ENCODE results near the gene ASIC5. TPM values are rescaled to one million over a fixed set of nuclear protein-coding genes. Genes with fewer than 3 reads are reported as not detected.

Gene ASIC5
- total RNA-seq, 2 experiments from 2014 or later = not detected

DNA sequence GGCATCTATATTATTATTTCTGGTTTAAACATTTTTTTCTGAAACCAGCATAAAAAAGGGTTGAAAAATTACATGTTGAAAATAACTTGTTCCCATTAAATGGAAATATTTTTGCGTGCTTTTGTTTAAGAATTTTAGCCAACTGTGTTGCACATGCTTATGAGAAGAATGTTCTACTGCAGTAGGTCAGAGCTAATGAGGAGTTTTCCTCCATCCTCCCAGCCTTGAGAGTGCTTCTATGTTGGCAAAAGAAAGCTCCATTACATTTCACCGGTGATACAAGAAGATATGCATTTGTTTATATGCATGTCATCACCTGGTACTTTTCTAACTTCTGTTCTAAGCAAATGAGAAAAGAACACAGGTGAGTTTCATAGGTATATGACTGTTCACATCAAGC is 23.9 kb upstream of the ASIC5 start:
- Mint-ChIP-seq H3K4me1 (no peaks in the 10 kb centered on the region), H3K4me3 (no peak overlapping the region), H3K27ac (no peak overlapping the region), H3K36me3 (no peaks in the 10 kb centered on the region), H3K9me3 (peaks cover 2% of the 10 kb centered on the region), H3K27me3 (peaks cover 25% of the 10 kb centered on the region)
- DNase-seq = no peak

- H3K4me3 Mint-ChIP-seq = no peak overlapping the region
- peaks cover 2% of the 10 kb centered on the region for H3K9me3 Mint-ChIP-seq
- no peaks in the 10 kb centered on the region for H3K4me1 Mint-ChIP-seq
- H3K27me3 Mint-ChIP-seq = peaks cover 25% of the 10 kb centered on the region
- no peaks in the 10 kb centered on the region for H3K36me3 Mint-ChIP-seq
- no peak for DNase-seq
- no peak overlapping the region for H3K27ac Mint-ChIP-seq
These were observed 23.1 kb upstream of the ASIC5 start for GRCh38 chr4:155889031-155889793.

GRCh38 chr4:155887847-155888570 is 21.9 kb upstream of the ASIC5 start:
- H3K27ac Mint-ChIP-seq = no peak overlapping the region
- H3K4me1 Mint-ChIP-seq = no peaks in the 10 kb centered on the region
- H3K36me3 Mint-ChIP-seq = no peaks in the 10 kb centered on the region
- no peak overlapping the region for H3K4me3 Mint-ChIP-seq
- H3K27me3 Mint-ChIP-seq = peaks cover 25% of the 10 kb centered on the region
- peaks cover 2% of the 10 kb centered on the region for H3K9me3 Mint-ChIP-seq
- no peak for DNase-seq

- DNase-seq = no peak
- H3K4me1 Mint-ChIP-seq = no peaks in the 10 kb centered on the region
- H3K27me3 Mint-ChIP-seq = peaks cover 16% of the 10 kb centered on the region
- H3K9me3 Mint-ChIP-seq = peaks cover 1% of the 10 kb centered on the region
- no peak overlapping the region for H3K4me3 Mint-ChIP-seq
- H3K36me3 Mint-ChIP-seq = no peaks in the 10 kb centered on the region
- no peak overlapping the region for H3K27ac Mint-ChIP-seq
These were observed 21.0 kb upstream of the ASIC5 start for GRCh38 chr4:155887045-155887444.

GRCh38 chr4:155885666-155886065 is 19.6 kb upstream of the ASIC5 start:
- Mint-ChIP-seq H3K9me3 (no peaks in the 10 kb centered on the region), H3K27ac (no peak overlapping the region), H3K4me3 (no peak overlapping the region), H3K36me3 (no peaks in the 10 kb centered on the region), H3K27me3 (peaks cover 3% of the 10 kb centered on the region), H3K4me1 (no peaks in the 10 kb centered on the region)
- DNase-seq = no peak

DNA sequence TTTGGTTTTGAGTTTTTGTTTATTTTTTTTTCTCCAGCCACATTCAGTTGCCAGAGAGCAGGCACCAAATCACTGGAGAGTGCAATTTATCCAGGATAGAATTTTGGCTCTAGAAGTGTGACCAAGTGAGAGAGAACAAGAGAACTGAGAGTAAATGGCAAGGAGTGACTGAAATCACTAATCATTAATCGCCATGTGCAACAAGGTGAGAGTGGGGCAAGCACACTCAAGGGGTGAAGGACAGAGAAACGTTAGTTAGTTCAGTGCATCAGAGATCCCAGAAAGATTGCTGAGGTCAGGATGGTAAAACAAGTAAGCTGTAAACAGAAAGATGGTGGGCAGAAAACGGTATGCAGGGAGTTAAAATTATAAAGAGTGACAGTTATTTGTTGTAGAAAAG is 17.8 kb upstream of the ASIC5 start:
- Mint-ChIP-seq H3K9me3 (no peaks in the 10 kb centered on the region), H3K36me3 (no peaks in the 10 kb centered on the region), H3K27me3 (no peaks in the 10 kb centered on the region), H3K4me1 (no peaks in the 10 kb centered on the region), H3K4me3 (no peak overlapping the region), H3K27ac (no peak overlapping the region)
- DNase-seq = no peak

GRCh38 chr4:155881555-155881954 is 15.5 kb upstream of the ASIC5 start:
- no peaks in the 10 kb centered on the region for H3K36me3 Mint-ChIP-seq
- no peak overlapping the region for H3K27ac Mint-ChIP-seq
- no peak overlapping the region for H3K4me3 Mint-ChIP-seq
- no peak for DNase-seq
- H3K4me1 Mint-ChIP-seq = no peaks in the 10 kb centered on the region
- no peaks in the 10 kb centered on the region for H3K27me3 Mint-ChIP-seq
- H3K9me3 Mint-ChIP-seq = no peaks in the 10 kb centered on the region

- H3K4me1 Mint-ChIP-seq = no peaks in the 10 kb centered on the region
- H3K4me3 Mint-ChIP-seq = no peak overlapping the region
- H3K27ac Mint-ChIP-seq = no peak overlapping the region
- H3K9me3 Mint-ChIP-seq = no peaks in the 10 kb centered on the region
- H3K36me3 Mint-ChIP-seq = no peaks in the 10 kb centered on the region
- H3K27me3 Mint-ChIP-seq = peaks cover 4% of the 10 kb centered on the region
- DNase-seq = no peak
These were observed 13.7 kb upstream of the ASIC5 start for GRCh38 chr4:155879767-155880166.

DNA sequence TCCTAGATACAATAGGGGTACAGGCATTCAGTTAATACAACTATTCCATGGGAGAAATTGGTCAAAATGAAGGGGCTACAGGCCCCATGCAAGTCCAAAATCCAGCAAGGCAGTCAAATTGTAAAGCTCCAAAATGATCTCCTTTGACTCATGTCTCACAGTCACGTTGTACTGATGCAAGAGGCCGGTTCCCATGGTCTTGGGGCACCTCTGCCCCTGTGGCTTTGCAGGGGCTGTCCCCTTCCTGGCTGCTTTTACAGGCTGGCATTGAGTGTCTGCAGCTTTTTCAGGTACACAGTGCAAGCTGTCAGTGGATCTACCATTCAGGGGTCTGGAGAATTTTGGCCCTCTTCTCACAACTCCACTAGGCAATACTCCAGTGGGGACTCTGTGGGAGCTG is 12.5 kb upstream of the ASIC5 start:
- H3K4me1 Mint-ChIP-seq = no peaks in the 10 kb centered on the region
- no peaks in the 10 kb centered on the region for H3K36me3 Mint-ChIP-seq
- no peak overlapping the region for H3K4me3 Mint-ChIP-seq
- no peak overlapping the region for H3K27ac Mint-ChIP-seq
- no peaks in the 10 kb centered on the region for H3K9me3 Mint-ChIP-seq
- DNase-seq = no peak
- H3K27me3 Mint-ChIP-seq = peaks cover 4% of the 10 kb centered on the region

- Mint-ChIP-seq H3K27ac (no peak overlapping the region), H3K4me3 (no peak overlapping the region), H3K9me3 (no peaks in the 10 kb centered on the region), H3K36me3 (no peaks in the 10 kb centered on the region), H3K4me1 (no peaks in the 10 kb centered on the region), H3K27me3 (peaks cover 4% of the 10 kb centered on the region)
- no peak for DNase-seq
These were observed 11.9 kb upstream of the ASIC5 start for GRCh38 chr4:155877971-155878370.

DNA sequence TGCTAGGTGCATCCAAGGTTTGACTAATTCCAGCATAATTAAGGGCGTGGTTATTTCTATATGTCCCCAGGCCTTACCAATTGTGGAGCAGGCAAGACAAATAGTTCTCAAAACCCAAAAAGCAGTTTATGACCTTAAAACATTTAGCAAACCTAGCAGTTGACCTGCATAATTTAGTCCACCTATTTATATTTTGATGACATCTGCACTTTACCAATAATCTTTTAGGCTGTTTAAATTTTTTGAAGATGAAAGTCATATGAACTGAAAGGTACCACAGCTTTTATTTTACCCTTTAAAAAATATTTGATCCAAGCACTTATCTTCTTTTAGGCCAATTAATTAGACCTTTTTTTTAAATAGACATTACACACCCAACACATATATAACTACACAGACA is 9.8 kb upstream of the ASIC5 start:
- no peak for DNase-seq
- H3K36me3 Mint-ChIP-seq = no peaks in the 10 kb centered on the region
- no peaks in the 10 kb centered on the region for H3K4me1 Mint-ChIP-seq
- no peaks in the 10 kb centered on the region for H3K9me3 Mint-ChIP-seq
- H3K4me3 Mint-ChIP-seq = no peak overlapping the region
- H3K27ac Mint-ChIP-seq = no peak overlapping the region
- H3K27me3 Mint-ChIP-seq = peaks cover 4% of the 10 kb centered on the region

DNA sequence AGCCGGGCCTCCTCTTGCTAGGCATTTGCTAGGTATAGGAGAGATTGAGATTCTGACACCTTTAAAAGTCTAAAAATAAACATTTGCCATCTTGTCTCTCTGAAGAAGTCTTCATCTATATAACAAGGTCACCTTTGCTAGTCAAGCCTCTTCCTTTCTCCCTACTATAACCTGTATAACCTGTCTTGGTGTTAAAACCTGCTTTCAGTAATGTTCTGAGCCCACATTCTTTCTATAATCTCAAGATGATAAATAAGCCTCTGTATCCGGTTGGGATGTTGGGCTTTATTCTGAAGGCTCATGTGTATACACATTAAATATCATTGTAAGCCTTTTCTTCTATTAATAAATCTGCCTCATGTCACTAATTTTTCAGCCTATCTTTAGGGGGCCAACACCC is 10.2 kb downstream of the ASIC5 start:
- H3K27me3 Mint-ChIP-seq = peaks cover 20% of the 10 kb centered on the region
- no peak overlapping the region for H3K4me3 Mint-ChIP-seq
- DNase-seq = no peak
- no peaks in the 10 kb centered on the region for H3K9me3 Mint-ChIP-seq
- no peak overlapping the region for H3K27ac Mint-ChIP-seq
- no peaks in the 10 kb centered on the region for H3K4me1 Mint-ChIP-seq
- H3K36me3 Mint-ChIP-seq = no peaks in the 10 kb centered on the region

DNA sequence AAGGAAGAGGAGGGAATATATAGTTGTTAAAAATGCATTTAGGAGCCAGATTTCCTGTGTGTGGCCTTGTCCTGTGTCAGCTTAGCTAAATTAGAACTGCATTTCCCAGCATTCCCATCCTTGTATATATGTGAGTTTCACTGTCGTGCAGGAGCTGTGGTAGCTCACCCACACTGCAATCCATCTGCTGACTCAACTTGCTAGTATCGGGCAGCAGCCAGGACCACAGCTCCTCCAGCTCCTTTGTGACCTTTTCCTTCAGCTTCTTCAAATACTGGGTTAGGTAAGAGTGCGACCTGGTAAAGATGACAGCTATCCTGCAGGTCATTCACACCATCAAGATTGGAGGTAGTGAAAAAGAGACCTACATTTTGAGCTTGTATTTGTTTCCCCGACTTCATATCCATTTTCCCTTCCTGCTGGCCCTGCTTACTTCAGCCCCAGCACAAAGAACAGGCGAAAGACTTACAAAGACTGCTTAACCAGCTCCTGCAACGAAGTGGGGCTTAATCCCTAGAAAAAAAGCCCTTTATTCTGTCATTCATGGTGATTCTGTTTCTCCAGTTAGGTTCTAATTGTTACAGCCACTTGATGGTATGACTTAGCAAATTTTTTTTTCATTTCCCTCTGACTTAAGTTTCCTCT is 11.4 kb downstream of the ASIC5 start:
- Mint-ChIP-seq H3K27me3 (peaks cover 20% of the 10 kb centered on the region), H3K9me3 (peaks cover 1% of the 10 kb centered on the region), H3K4me3 (no peak overlapping the region)

GRCh38 chr4:155853189-155853588 is 12.9 kb downstream of the ASIC5 start:
- no peak for DNase-seq
- Mint-ChIP-seq H3K27ac (no peak overlapping the region), H3K4me3 (no peak overlapping the region), H3K4me1 (no peaks in the 10 kb centered on the region), H3K9me3 (peaks cover 1% of the 10 kb centered on the region), H3K36me3 (no peaks in the 10 kb centered on the region), H3K27me3 (peaks cover 12% of the 10 kb centered on the region)

More for the DNA sequence above, 11.4 kb downstream of the ASIC5 start:
- DNase-seq = no peak
- Mint-ChIP-seq H3K4me1 (no peaks in the 10 kb centered on the region), H3K27ac (no peak overlapping the region), H3K36me3 (no peaks in the 10 kb centered on the region)

- Mint-ChIP-seq H3K27ac (no peak overlapping the region), H3K36me3 (no peaks in the 10 kb centered on the region), H3K4me3 (no peak overlapping the region), H3K27me3 (peaks cover 3% of the 10 kb centered on the region), H3K9me3 (peaks cover 1% of the 10 kb centered on the region), H3K4me1 (no peaks in the 10 kb centered on the region)
- DNase-seq = no peak
These were observed 17.0 kb downstream of the ASIC5 start for GRCh38 chr4:155849042-155849441.

All from activated naive CD8-positive, alpha-beta T cell treated with anti-CD3 and anti-CD28 coated beads for 36 hours (primary cell).